Measurements from ENCODE around the gene KLK1.

- TF ChIP-seq CTCF (IDR thresholded peaks at IDR 0.05 in 4 of 5, conservative IDR thresholded peaks at IDR 0.05 in 1 of 5), result no peak
- no peak for TF ChIP-seq POLR2A (IDR thresholded peaks at IDR 0.05)
Measured at GRCh38 chr19:50861010-50861409, 37.4 kb upstream of the KLK1 start.
